Liver (tissue), 3 donors: ENCODE results near the gene TP63.

Experiments used
- EGR1 ChIP-seq, 2 donors: IDR thresholded peaks; 2 replicates each; pipeline ENCODE4 v1.6.1; 2016 to 2018; ENCODE audit warnings: antibody characterized with exemption in 2 of 2, low read depth in 2 of 2
- GABPA ChIP-seq, 2 donors: IDR thresholded peaks in 1 of 2; conservative IDR thresholded peaks in 1 of 2; 2 replicates each; pipeline ENCODE4 v1.6.1; 2016; ENCODE audit warnings: antibody characterized with exemption in 2 of 2, mild to moderate bottlenecking in 1 of 2, moderate library complexity in 1 of 2
- JUND ChIP-seq, 2 donors: IDR thresholded peaks; 2 replicates each; pipeline ENCODE4 v1.6.1; 2016; ENCODE audit warnings: antibody characterized with exemption in 2 of 2
- RAD21 ChIP-seq, 2 donors: IDR thresholded peaks; 2 replicates each; pipeline ENCODE4 v1.6.1; 2016; ENCODE audit warnings: antibody characterized with exemption in 2 of 2, mild to moderate bottlenecking in 2 of 2
- RXRA ChIP-seq, 2 donors: IDR thresholded peaks; 2 replicates each; pipeline ENCODE4 v1.6.1; 2017 to 2018; ENCODE audit warnings: antibody characterized with exemption in 2 of 2, mild to moderate bottlenecking in 1 of 2
- TAF1 ChIP-seq: conservative IDR thresholded peaks from 2 replicates; pipeline ENCODE4 v1.6.1; 2016; ENCODE audit warnings: antibody characterized with exemption, mild to moderate bottlenecking
- YY1 ChIP-seq: IDR thresholded peaks from 2 replicates; pipeline ENCODE4 v1.6.1; 2016; ENCODE audit warnings: antibody characterized with exemption, mild to moderate bottlenecking
- TF ChIP-seq, protein P1 (sequence below): fragments of 150-350 bp; IDR thresholded peaks from 2 replicates; pipeline ENCODE4 v1.5.1; 2017; ENCODE audit warnings: improper control_type of control experiment, low read depth, low read length; ENCODE audit not compliant: missing input control
- TF ChIP-seq, protein P2 (sequence below): IDR thresholded peaks from 2 replicates; pipeline ENCODE4 v1.6.1; 2016; ENCODE audit warnings: antibody characterized with exemption
- TF ChIP-seq, protein P3 (sequence below): IDR thresholded peaks from 2 replicates; pipeline ENCODE4 v1.6.1; 2016; ENCODE audit warnings: antibody characterized with exemption, mild to moderate bottlenecking
- donor health status: healthy.
- donor health status: healthy.

DNA sequence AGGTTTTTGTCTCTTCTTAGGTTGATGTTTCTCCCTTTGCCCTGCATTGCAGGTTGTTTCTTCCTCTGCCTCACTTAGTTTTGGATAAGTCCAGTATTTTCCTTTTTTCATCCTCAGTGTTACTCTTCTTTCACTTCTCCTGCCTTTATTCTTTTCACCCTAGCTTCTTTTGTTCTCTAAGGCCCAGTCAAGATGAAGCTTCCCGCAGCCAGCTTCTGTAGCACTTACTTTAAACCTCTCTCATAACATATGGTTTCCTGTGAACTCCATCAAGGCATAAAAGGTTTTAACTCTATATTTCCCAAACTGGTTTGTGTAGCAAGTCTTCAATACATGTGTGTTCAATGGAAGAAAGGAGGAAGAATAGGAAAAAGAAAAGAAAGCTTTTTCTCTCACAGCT, 54.1 kb downstream of the TP63 start:
- TF ChIP-seq, protein P1, sequence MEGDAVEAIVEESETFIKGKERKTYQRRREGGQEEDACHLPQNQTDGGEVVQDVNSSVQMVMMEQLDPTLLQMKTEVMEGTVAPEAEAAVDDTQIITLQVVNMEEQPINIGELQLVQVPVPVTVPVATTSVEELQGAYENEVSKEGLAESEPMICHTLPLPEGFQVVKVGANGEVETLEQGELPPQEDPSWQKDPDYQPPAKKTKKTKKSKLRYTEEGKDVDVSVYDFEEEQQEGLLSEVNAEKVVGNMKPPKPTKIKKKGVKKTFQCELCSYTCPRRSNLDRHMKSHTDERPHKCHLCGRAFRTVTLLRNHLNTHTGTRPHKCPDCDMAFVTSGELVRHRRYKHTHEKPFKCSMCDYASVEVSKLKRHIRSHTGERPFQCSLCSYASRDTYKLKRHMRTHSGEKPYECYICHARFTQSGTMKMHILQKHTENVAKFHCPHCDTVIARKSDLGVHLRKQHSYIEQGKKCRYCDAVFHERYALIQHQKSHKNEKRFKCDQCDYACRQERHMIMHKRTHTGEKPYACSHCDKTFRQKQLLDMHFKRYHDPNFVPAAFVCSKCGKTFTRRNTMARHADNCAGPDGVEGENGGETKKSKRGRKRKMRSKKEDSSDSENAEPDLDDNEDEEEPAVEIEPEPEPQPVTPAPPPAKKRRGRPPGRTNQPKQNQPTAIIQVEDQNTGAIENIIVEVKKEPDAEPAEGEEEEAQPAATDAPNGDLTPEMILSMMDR: no peak
- TF ChIP-seq JUND (IDR thresholded peaks at IDR 0.05) (no peak), EGR1 (IDR thresholded peaks at IDR 0.05; ENCODE audit: low read depth in 2 of 2) (no peak), RAD21 (IDR thresholded peaks at IDR 0.05) (no peak), RXRA (IDR thresholded peaks at IDR 0.05) (no peak), YY1 (no peak), TAF1 (no peak), GABPA (IDR thresholded peaks at IDR 0.05 in 1 of 2, conservative IDR thresholded peaks at IDR 0.05 in 1 of 2) (no peak)
- TF ChIP-seq, protein P2, sequence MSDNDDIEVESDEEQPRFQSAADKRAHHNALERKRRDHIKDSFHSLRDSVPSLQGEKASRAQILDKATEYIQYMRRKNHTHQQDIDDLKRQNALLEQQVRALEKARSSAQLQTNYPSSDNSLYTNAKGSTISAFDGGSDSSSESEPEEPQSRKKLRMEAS: no peak
- TF ChIP-seq, protein P3, sequence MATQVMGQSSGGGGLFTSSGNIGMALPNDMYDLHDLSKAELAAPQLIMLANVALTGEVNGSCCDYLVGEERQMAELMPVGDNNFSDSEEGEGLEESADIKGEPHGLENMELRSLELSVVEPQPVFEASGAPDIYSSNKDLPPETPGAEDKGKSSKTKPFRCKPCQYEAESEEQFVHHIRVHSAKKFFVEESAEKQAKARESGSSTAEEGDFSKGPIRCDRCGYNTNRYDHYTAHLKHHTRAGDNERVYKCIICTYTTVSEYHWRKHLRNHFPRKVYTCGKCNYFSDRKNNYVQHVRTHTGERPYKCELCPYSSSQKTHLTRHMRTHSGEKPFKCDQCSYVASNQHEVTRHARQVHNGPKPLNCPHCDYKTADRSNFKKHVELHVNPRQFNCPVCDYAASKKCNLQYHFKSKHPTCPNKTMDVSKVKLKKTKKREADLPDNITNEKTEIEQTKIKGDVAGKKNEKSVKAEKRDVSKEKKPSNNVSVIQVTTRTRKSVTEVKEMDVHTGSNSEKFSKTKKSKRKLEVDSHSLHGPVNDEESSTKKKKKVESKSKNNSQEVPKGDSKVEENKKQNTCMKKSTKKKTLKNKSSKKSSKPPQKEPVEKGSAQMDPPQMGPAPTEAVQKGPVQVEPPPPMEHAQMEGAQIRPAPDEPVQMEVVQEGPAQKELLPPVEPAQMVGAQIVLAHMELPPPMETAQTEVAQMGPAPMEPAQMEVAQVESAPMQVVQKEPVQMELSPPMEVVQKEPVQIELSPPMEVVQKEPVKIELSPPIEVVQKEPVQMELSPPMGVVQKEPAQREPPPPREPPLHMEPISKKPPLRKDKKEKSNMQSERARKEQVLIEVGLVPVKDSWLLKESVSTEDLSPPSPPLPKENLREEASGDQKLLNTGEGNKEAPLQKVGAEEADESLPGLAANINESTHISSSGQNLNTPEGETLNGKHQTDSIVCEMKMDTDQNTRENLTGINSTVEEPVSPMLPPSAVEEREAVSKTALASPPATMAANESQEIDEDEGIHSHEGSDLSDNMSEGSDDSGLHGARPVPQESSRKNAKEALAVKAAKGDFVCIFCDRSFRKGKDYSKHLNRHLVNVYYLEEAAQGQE: no peak
